HepG2 (cell line): Measurements from ENCODE around the gene AQP10. TPM values are rescaled to one million over a fixed set of nuclear protein-coding genes. Genes with fewer than 3 reads are reported as not detected.

ENCODE experiments used
- AKAP8 ChIP-seq: sonication (generic); formaldehyde crosslinking; IDR thresholded peaks from 2 replicates; pipeline ENCODE4 v1.5.1; 2020; ENCODE audit warnings: mild to moderate bottlenecking, missing genetic modification reagents
- ATAD3A ChIP-seq: sonication (generic); formaldehyde crosslinking; IDR thresholded peaks from 2 replicates; pipeline ENCODE4 v1.4.0; 2020; ENCODE audit warnings: missing genetic modification reagents
- ATF3 ChIP-seq: sonication (generic); formaldehyde crosslinking; IDR thresholded peaks from 2 replicates; pipeline ENCODE4 v1.4.0; 2020; ENCODE audit warnings: missing genetic modification reagents
- ATF7 ChIP-seq, 2 experiments: fragments of 450-650 bp in 1 of 2; sonication (generic) in 1 of 2; formaldehyde crosslinking in 1 of 2; IDR thresholded peaks; 2 replicates each; pipeline versions ENCODE4 v1.4.0 to v1.6.1; 2016 to 2020; ENCODE audit warnings: antibody characterized with exemption in 1 of 2, mild to moderate bottlenecking in 1 of 2, missing genetic modification reagents in 1 of 2
- E2F1 ChIP-seq: sonication (generic); formaldehyde crosslinking; IDR thresholded peaks from 2 replicates; pipeline ENCODE4 v1.5.0; 2020; ENCODE audit warnings: missing genetic modification reagents
- GABPA ChIP-seq, 2 experiments: IDR thresholded peaks; 2 replicates each; pipeline ENCODE4 v1.6.1; 2011 to 2016; ENCODE audit warnings: low read depth in 2 of 2, low read length in 1 of 2, missing biosample characterization in 1 of 2, missing genetic modification characterization in 1 of 2
- GFI1 ChIP-seq: sonication (generic); formaldehyde crosslinking; IDR thresholded peaks from 2 replicates; pipeline ENCODE4 v1.5.0; 2020; ENCODE audit warnings: missing genetic modification reagents, mild to moderate bottlenecking, borderline replicate concordance
- HES4 ChIP-seq: sonication (generic); formaldehyde crosslinking; IDR thresholded peaks from 2 replicates; pipeline ENCODE4 v1.9.0; 2021; ENCODE audit warnings: mild to moderate bottlenecking, missing genetic modification reagents, borderline replicate concordance
- KDM3A ChIP-seq: IDR thresholded peaks from 2 replicates; pipeline ENCODE4 v1.6.1; 2018; ENCODE audit warnings: low read depth, missing compliant biosample characterization
- LCORL ChIP-seq, 2 experiments: fragments of 450-650 bp in 1 of 2; sonication (generic) in 1 of 2; formaldehyde crosslinking in 1 of 2; IDR thresholded peaks; 2 replicates each; pipeline versions ENCODE4 v1.5.0 to v1.6.1; 2017 to 2020; ENCODE audit warnings: antibody characterized with exemption in 1 of 2, missing genetic modification reagents in 1 of 2
- MAX ChIP-seq: IDR thresholded peaks from 2 replicates; pipeline ENCODE4 v1.6.1; 2012; ENCODE audit warnings: inconsistent platforms
- SMC3 ChIP-seq: IDR thresholded peaks from 2 replicates; pipeline ENCODE4 v1.6.1; 2011; ENCODE audit warnings: low read length, improper control_type of control experiment
- SYNCRIP ChIP-seq: fragments of 200-400 bp; formaldehyde crosslinking; IDR thresholded peaks from 2 replicates; pipeline ENCODE4 v1.6.1; 2018; ENCODE audit warnings: mild to moderate bottlenecking, low read depth, low read length; ENCODE audit not compliant: insufficient read depth
- TAF1 ChIP-seq: sonication (generic); formaldehyde crosslinking; IDR thresholded peaks from 2 replicates; pipeline ENCODE4 v1.4.0; 2020; ENCODE audit warnings: missing genetic modification reagents
- TARDBP ChIP-seq: sonication (generic); formaldehyde crosslinking; IDR thresholded peaks from 2 replicates; pipeline ENCODE4 v1.8.0; 2022; ENCODE audit warnings: mild to moderate bottlenecking, missing genetic modification reagents
- ZNF235 ChIP-seq: sonication (generic); formaldehyde crosslinking; IDR thresholded peaks from 2 replicates; pipeline ENCODE4 v1.8.1; 2023; ENCODE audit warnings: mild to moderate bottlenecking, missing genetic modification reagents, borderline replicate concordance
- ZNF513 ChIP-seq: sonication (generic); formaldehyde crosslinking; conservative IDR thresholded peaks from 2 replicates; pipeline ENCODE4 v1.5.0; 2020; ENCODE audit warnings: missing genetic modification reagents
- ZSCAN31 ChIP-seq: sonication (generic); formaldehyde crosslinking; IDR thresholded peaks from 2 replicates; pipeline ENCODE4 v1.5.0; 2020; ENCODE audit warnings: low read depth, mild to moderate bottlenecking, missing genetic modification reagents
- polyA plus RNA-seq, 8 experiments: library from polyadenylated mRNA; depleted of rRNA in 3 of 8; stranded (reverse) in 7 of 8; unstranded in 1 of 8; fragments of >200 nt; fragmentation: Illumina TruSeq in 4 of 8; extraction: Trizol in 4 of 8; gene quantifications; 2 replicates each; pipeline versions ENCODE4 v1.2.1 to v1.2.3, GENCODE V29; 2011 to 2016; ENCODE audit warnings: low read depth in 4 of 8, missing spikeins in 1 of 8, mixed read lengths in 1 of 8; ENCODE audit not compliant: insufficient read depth in 1 of 8
- total RNA-seq, 5 experiments: library from RNA; depleted of rRNA; stranded (reverse); fragments of >200 nt; fragmentation: Illumina TruSeq; extraction: Trizol; gene quantifications; 2 replicates each; pipeline ENCODE4 v1.2.3, GENCODE V29; 2016; ENCODE audit warnings: low read depth in 1 of 5
- TF ChIP-seq, protein P1 (sequence below): sonication (generic); formaldehyde crosslinking; IDR thresholded peaks from 2 replicates; pipeline ENCODE4 v1.4.0; 2020; ENCODE audit warnings: mild to moderate bottlenecking, missing genetic modification reagents
- TF ChIP-seq, protein P2 (sequence below): sonication (generic); formaldehyde crosslinking; IDR thresholded peaks from 2 replicates; pipeline ENCODE4 v1.8.1; 2023; ENCODE audit warnings: mild to moderate bottlenecking, inconsistent platforms, moderate library complexity, missing genetic modification reagents, borderline replicate concordance

Gene AQP10
- total and polyA plus RNA-seq, 2 of the 13 experiments (the other 11 are each of a cell fraction or from before 2014, with no cell fraction given) = 0.30 TPM; not detected in 1

GRCh38 chr1:154325583-154326545, 5.0 kb downstream of the AQP10 start (continued):
- TF ChIP-seq, protein P1, sequence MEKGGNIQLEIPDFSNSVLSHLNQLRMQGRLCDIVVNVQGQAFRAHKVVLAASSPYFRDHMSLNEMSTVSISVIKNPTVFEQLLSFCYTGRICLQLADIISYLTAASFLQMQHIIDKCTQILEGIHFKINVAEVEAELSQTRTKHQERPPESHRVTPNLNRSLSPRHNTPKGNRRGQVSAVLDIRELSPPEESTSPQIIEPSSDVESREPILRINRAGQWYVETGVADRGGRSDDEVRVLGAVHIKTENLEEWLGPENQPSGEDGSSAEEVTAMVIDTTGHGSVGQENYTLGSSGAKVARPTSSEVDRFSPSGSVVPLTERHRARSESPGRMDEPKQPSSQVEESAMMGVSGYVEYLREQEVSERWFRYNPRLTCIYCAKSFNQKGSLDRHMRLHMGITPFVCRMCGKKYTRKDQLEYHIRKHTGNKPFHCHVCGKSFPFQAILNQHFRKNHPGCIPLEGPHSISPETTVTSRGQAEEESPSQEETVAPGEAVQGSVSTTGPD = no peak
- no peak for TF ChIP-seq AKAP8 (CRISPR knock-in tag)
- TF ChIP-seq, protein P2, sequence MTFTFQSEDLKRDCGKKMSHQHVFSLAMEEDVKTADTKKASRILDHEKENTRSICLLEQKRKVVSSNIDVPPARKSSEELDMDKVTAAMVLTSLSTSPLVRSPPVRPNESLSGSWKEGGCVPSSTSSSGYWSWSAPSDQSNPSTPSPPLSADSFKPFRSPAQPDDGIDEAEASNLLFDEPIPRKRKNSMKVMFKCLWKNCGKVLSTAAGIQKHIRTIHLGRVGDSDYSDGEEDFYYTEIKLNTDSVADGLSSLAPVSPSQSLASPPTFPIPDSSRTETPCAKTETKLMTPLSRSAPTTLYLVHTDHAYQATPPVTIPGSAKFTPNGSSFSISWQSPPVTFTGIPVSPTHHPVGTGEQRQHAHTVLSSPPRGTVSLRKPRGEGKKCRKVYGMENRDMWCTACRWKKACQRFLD = no peak
- no peak for TF ChIP-seq E2F1 (CRISPR knock-in tag)
- TF ChIP-seq KDM3A (CRISPR knock-in tag) = no peak
- no peak for TF ChIP-seq SYNCRIP
- no peak for TF ChIP-seq ATF7 (IDR thresholded peaks at IDR 0.05)
- TF ChIP-seq ATF7 (CRISPR knock-in tag; IDR thresholded peaks at IDR 0.05) = no peak
- no peak for TF ChIP-seq GABPA (IDR thresholded peaks at IDR 0.05; ENCODE audit: low read depth, low read length)
- 0 out of 2 replicates have a peak, but pooled peaks have one; percentile 46 for TF ChIP-seq GABPA (CRISPR knock-in tag; IDR thresholded peaks at IDR 0.05; ENCODE audit: low read depth)
- peak; percentile 35; the same call in 1 of the 2 replicates for TF ChIP-seq SMC3
- TF ChIP-seq TARDBP (CRISPR knock-in tag) = no peak
- no peak for TF ChIP-seq ATAD3A (CRISPR knock-in tag)
- TF ChIP-seq HES4 (CRISPR knock-in tag) = no peak
- TF ChIP-seq MAX = peak; percentile 41; the same call in 1 of the 2 replicates
- no peak for TF ChIP-seq ZNF513 (CRISPR knock-in tag)
- no peak for TF ChIP-seq GFI1 (CRISPR knock-in tag)
- no peak for TF ChIP-seq ZNF235
- peak; percentile 42; the same call in 1 of the 2 replicates for TF ChIP-seq TAF1 (CRISPR knock-in tag)
- 0 out of 2 replicates have a peak, but pooled peaks have one; percentile 21 for TF ChIP-seq ZSCAN31 (CRISPR knock-in tag)
- TF ChIP-seq LCORL (IDR thresholded peaks at IDR 0.05) = no peak
- peak; percentile 63 for TF ChIP-seq LCORL (CRISPR knock-in tag; IDR thresholded peaks at IDR 0.05)
- TF ChIP-seq ATF3 (CRISPR knock-in tag) = no peak
